ENCODE results near the gene NTNG2.
"Not testable (repeated sequence)": the region's sequence is repeated elsewhere in the genome, so short reads cannot be mapped to it uniquely, and the experiment has no call there.

NTNG2 gene, protein sequence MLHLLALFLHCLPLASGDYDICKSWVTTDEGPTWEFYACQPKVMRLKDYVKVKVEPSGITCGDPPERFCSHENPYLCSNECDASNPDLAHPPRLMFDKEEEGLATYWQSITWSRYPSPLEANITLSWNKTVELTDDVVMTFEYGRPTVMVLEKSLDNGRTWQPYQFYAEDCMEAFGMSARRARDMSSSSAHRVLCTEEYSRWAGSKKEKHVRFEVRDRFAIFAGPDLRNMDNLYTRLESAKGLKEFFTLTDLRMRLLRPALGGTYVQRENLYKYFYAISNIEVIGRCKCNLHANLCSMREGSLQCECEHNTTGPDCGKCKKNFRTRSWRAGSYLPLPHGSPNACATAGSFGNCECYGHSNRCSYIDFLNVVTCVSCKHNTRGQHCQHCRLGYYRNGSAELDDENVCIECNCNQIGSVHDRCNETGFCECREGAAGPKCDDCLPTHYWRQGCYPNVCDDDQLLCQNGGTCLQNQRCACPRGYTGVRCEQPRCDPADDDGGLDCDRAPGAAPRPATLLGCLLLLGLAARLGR

DNA sequence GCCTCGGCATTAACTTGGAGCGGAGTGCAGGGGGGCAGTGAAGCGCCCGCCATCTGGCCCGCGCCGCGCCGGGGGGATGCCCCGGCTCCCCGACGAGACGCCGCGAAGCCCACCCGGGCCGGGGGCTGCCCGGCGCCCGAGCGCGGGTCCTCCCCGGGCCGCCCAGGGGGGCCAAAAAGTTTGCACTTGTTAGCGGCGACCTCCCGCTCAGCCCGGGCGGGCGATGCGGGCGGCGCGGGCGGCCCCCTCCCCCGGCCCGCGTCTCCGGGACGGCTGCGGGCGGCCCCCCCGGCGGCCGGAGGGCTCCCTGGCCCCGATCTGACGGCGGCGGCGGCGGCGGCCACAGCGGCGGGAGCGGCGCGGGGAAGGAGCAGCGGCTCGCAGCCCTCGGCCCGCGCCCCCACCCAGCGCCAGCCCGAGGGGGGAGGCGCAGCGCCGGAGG is at the start of gene NTNG2:
Gene NTNG2 (plus strand): TSS at position 316 of the 442 bp plus-strand sequence. CDS start 4,774 bp downstream, outside the sequence.
- in situ Hi-C loops (cut with HindIII; ENCODE audit: low sequenced_read_pairs), result no loop called here

DNA sequence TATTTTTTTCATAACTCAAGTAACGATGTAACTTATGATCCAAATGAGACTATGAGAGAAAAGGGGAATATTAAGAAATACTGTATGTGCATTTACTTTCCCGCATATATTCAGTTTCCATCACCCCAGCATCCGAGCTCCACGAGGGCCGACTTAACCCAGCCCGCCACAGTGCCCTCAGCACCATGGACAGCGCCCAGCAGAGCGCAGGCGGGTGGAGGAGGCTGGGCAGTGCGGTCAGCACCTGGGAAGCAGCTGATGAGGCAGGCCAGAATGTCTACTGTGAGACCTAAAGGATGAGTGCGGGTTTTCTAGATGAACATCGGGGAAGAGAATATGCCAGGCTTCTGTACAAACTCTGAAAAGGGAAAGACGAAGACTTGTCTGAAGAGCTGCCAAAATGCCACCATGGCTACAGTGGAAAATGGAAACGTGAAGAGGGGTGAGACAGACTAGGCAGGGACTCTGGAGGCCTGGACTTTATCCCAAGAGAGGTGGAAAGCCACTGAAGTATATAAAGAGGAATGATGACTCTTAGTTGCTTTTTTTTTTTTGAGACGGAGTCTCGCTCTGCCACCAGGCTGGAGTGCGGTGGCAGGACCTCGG is 47.7 kb upstream of the NTNG2 start:
- in situ Hi-C loops (cut with HindIII; ENCODE audit: low sequenced_read_pairs), result no loop called here

DNA sequence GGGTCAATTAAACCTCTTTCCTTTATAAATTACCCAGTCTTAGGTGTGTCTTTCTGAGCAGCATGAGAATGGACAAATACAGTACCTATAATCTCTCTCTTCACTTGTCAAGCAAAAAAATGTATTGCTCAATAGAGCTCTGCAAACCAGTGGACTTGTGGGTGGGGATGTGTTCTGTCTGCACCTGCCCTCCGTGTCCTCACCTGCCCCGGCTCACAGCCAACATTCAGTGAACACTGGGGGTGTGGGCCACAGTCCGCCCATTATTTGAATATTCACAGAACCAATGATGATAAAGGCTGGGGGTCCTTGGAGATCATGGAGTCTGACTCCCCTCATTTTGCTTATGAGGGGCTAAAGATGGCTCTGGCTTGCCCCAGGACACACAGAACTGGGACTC is 45.3 kb upstream of the NTNG2 start:
- in situ Hi-C loops (cut with HindIII; ENCODE audit: low sequenced_read_pairs), result no loop called here

DNA sequence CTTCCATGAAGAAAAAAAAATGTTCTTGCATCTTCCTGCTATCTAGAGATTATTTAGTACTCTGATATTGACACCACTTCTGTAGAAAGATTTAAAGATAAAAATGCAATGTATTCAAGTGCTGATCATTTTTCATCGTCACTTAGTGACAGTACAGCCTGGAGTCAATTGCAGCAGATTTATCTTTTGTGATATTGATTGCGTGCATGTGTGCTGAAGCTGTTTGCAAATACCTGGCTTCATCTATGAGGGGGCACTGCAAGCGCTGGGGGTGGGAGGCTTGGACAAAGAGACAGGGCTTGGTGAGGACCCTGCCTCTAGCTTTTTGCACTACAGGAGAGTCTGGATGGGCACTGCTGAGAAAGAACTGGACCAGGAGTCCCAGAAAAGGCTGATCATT is 44.2 kb upstream of the NTNG2 start:
- in situ Hi-C loops (cut with HindIII; ENCODE audit: low sequenced_read_pairs), result no loop called here

DNA sequence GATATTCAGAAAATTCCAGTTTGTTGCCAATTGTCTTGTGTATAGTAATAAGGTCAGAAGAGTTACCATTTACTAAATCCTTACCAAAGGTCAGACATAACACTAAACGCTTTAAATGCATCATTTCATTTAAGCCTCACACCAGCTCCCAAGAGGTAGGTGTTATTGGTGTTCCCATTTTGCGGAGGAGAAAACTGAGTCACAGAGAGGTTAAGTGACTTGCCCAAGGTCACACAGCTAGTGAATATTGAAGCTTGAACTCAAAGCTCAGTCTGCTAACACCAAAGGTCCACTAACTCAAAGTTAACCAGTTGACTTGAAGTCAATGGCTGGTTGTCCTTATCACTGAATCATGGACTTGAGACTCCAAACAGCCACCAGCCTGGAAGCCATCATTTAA is 40.8 kb upstream of the NTNG2 start:
- in situ Hi-C loops (cut with HindIII; ENCODE audit: low sequenced_read_pairs), result no loop called here

DNA sequence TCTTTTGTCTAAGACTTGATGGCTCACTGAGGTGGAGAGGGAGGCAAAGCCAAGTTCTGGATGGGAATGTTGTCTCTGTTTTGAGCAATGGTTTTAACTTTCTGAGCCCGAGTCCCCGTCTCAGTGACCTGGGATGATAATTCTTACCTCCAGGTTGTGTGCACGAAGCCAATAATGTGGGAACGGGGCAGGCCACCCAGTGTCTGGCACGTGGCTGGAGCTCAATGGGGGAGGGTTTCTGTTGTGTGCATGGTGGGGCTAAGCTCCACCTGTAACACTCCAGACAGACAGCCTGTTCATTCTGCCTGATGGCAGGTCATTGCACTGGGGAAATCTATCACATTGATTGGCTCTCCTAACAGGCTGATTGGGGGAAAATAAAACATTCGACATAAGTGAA is 37.1 kb upstream of the NTNG2 start:
- in situ Hi-C loops (cut with HindIII; ENCODE audit: low sequenced_read_pairs), result no loop called here

DNA sequence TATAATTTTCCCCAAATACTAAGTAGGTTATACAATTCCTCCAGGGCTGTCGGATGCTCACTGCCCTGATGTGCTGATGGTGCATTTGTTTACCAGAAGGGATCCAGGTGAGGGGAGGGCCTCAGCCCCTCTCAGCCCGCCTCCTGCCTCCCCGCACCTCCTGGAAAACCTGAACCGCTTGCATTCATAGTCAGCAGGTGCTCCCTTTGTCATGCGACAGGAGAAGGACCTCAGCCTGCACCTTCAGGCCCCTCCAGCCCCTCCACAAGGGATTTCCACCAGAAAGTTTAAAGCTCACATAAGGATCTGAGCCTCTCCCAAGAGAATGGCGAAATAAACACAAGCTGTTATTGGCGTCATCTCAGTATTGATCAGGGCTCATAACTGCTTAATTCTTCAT is 36.5 kb upstream of the NTNG2 start:
- in situ Hi-C loops (cut with HindIII; ENCODE audit: low sequenced_read_pairs), result no loop called here

DNA sequence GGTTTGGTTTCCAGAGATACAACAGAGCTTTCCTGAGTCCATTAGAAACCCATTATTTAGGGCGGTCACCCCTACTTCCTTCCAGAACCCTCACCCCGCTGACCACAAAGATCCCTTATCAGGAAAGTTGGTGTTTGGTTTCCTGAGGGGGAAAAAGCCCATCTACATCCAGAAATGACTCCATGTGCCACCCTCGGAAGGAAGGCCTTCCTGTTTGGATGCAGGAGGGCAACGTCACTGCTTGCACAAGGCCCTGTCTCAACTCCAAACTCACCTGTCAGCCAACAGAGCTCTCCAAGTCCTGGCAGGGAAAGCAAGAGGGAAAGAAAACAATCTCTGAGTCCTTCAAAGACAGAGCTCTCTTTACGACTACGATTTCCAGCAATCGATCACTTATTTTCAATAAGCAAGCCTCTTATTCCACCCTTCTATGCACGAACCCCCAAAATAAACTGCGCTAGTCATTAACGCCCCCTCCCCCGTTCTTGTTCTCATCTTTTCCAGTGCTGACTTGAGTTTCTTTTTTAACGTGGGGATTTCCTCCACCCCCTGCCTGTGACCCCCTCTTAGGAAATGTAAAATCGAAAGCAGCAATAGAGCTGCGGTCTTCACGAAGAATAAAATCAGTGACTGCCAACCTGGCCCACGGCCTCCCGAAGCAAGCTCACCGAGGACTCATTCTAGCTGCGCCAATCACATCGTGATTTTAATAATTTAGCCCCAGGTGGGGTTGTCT is 35.7 kb upstream of the NTNG2 start:
- in situ Hi-C loops (cut with HindIII; ENCODE audit: low sequenced_read_pairs), result no loop called here

DNA sequence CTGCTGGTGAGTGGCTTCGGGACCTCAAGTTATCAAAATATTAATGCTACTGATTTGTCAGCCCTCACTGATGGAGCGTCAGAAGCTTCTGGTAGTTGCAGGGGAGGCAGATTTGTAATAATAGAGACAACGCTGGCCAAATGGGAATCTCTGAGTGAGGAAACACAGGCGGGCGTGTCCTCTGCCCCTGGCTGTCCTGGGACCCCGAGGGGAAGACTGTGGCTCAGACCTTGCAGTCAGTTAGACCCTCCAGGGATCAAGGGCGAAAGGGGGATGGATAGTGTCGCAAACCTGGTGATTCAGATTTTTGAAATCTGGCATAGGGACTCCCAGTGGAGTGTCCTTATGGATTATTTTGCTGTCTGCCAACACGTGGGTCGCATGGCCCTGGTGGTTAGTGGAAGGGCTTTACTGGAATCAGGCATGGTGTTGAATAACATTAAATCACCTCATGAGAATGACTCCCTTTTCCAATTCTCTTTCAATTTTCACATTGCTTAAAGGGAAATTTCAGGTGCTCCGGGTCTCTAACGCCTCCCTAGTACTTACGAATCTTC is 35.1 kb upstream of the NTNG2 start:
- in situ Hi-C loops (cut with HindIII; ENCODE audit: low sequenced_read_pairs), result no loop called here

DNA sequence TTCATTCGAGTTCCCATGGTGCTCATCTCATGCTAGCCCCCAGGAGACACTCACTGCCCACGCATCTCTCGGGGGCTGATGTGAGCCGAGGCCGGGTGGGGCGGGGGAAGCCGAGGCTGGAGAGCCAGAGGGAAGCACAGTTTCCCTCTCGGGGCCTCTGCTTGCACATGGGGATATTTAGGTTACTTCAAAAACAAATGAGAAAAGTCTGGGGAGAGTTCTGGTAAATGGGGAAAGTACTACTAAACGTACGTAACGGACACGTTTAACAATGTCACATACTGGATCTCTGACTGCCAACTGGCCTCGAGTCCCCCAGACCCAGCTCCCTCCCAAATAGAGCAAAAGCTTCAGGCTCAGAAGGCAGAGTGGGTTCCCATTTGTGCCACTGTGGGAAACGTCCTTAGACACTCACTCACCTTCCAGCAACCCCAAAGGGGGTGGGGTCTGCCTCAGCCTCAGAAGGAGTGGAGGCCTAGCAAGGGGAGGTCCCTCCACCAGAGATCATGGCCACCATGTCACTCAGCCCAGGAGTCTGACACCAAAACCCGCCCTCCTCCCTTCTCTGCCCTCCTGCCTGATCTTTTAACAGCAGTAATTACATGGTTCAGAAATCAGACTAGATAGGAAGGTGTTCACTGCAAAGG is 33.8 kb upstream of the NTNG2 start:
- in situ Hi-C loops (cut with HindIII; ENCODE audit: low sequenced_read_pairs), result no loop called here

DNA sequence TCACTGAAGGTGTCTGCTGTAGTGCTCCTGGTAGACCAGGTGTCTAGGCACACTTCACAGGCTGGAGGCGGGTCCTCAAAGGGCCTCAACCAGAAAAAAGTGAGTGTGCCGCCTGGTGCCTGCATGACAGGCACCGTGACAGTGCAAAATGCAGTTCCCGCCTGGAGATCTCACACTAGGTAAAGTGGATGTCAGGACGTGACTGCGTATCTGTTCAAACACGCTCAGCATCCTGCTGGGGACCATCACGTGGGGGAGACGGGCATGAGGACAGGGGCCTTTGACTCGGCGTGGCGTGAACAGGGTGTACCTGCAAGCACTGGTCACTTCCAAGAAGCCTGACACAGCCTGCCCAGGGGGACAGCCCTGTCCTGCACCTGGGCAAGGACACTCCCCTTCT is 32.3 kb upstream of the NTNG2 start:
- in situ Hi-C loops (cut with HindIII; ENCODE audit: low sequenced_read_pairs), result no loop called here

DNA sequence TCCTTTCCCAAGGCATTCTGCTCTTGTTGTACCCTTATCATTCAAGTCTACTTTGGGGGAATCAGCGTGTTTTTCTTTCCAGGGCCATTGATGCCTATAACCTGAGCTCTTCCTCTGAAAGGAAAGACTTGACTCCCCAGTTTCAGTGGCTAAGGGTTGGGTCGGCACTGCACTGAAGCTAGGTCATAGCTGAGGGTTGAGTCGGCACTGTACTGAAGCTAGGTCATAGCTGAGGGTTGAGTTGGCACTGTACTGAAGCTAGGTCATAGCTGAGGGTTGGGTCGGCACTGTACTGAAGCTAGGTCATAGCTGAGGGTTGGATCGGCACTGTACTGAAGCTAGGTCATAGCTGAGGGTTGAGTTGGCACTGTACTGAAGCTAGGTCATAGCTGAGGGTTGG is 27.8 kb upstream of the NTNG2 start:
- in situ Hi-C loops (cut with HindIII; ENCODE audit: low sequenced_read_pairs), result not testable (repeated sequence)

DNA sequence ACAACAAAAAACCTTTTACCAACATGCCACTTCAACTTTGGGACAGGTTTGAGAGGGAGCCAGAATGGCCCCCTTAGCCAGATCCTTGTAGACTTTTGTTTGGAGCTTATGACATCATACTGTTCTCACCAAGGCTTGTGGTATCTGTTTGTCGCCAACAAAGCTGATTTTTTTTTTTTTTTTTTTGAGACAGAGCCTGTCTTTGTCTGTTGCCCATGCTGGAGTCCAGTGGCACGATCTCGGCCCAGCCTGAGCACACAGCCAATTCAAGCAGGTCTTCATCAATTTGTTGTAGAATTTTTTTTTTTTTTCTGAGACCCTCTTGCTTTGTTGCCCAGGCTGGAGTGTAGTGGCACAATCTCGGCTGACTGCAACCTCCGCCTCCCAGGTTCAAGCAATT is 26.4 kb upstream of the NTNG2 start:
- in situ Hi-C loops (cut with HindIII; ENCODE audit: low sequenced_read_pairs), result no loop called here

DNA sequence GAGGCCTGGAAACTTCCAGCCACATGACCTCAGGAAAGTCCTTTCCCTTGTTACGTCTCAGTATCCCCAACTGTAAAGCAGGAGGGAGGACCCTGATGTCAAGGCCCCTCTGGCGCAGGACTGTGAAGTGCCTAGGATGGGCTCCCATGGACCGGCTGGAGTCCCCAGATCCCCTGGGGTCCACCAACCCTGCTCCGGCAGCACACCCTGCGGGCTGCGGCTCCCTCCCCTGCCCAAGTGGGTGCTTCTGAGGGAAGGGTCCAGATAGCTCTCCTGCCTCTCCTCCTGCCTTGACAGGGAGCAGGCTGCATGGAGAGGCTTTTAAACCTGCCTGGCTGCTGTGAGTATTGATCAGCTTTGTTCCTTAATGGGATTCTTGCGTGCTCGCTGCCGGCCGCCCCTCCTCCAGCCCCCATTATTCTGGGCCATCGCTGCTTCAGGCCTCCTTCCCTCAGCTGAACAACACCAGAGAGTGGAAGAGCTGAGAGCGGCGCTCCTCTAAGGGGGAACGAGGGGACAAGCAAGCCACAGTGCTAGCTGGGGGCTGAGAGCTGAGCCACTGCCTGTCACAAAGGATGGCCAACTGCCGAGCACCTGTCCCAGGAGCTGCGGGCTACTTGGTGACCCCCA is 25.6 kb upstream of the NTNG2 start:
- in situ Hi-C loops (cut with HindIII; ENCODE audit: low sequenced_read_pairs), result no loop called here

DNA sequence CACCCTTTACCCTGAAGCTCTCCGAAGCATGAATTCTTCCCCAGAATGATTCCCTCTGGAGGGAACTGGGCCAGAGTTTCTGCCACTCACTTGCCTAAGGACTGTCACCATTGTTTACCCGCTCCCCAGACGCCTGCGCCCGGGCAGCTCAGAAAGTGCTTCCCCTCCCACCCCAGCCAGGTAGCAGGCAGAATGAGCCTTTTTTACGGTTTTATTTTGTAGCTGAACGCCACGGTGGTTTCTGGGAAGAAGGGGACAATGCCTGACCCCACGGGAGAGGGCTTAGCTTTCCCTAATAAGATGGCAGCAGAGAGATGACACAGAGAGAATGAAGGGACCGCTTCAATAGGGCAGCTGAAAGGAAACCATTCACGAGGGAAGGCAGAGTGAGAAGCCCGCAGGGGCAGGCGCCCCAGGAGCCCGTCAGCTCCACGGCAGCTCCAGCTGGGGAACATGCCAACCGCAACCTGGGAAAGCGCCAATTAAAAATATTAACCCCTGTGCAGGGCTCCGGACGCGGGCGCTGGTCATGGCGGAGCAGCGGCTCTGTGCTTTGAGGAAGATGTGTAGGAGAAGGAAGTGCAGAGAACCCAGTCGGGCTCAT is 20.4 kb upstream of the NTNG2 start:
- in situ Hi-C loops (cut with HindIII; ENCODE audit: low sequenced_read_pairs), result no loop called here

DNA sequence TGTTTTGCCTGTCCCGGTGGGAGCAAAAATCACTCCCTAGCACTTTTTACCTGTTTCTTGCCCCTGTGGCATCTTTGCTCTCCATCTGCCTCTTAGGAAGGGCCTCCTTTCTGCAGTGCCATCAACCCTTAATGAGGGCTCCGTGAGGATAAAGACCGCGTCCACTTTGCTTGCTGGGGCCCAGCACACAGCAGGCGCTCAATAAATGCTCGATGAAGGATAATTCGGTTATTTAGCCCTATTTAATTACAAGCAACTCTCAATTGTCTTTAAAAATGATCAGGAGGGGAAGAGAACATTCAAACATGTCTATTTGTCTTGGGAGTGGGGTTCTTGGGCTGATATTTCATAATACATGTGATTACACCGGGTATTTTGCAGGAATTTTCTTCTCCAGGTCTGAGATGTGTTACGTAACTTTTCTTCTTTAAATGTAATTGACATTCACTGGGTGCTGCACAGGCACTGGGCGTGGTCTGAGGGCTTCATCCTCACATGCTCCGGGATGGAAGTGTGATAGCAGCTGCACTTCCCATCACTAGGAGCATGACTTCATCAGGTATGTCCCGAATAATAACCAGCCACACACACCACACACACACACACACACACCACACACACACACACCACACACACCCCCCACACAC is 19.8 kb upstream of the NTNG2 start:
- in situ Hi-C loops (cut with HindIII; ENCODE audit: low sequenced_read_pairs), result no loop called here

DNA sequence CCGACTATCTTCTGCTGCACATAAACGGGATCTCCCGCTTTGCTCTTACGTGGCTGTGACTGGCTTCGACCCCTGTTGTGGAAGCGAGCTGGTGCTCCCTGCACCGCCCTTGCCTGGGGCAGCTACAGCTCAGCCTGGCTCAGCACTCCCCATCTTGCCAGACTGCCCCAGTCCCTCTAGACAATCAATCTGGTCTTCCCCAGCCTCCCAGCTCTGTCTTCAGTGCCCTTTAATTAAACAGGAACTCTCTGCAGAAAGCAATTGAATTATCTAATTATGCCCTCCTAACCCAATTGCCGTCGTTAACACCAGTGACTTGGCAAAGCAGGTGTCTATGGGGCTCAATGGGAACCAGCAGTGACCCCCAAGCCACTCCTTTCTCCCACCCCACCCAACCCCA is 18.9 kb upstream of the NTNG2 start:
- in situ Hi-C loops (cut with HindIII; ENCODE audit: low sequenced_read_pairs), result no loop called here

DNA sequence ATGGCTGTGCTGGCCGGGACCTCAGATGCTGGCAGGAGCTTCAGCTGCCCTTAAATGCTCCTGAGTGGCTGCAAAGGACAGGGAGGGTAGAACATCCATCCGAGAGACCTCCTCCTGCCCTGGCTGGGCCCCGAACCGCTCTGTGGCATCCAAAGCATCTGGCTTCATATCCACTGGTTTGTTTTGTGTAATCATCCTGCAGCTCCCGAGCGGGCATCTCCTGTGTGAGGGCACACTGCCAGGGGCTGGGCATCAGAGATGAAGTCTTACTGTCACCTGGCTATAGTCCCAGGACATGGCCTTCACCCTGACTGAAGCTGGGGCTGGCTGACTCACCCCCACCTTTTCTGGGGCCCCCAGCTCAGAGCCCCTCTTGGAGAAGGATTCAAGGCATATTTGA is 18.5 kb upstream of the NTNG2 start:
- in situ Hi-C loops (cut with HindIII; ENCODE audit: low sequenced_read_pairs), result no loop called here

DNA sequence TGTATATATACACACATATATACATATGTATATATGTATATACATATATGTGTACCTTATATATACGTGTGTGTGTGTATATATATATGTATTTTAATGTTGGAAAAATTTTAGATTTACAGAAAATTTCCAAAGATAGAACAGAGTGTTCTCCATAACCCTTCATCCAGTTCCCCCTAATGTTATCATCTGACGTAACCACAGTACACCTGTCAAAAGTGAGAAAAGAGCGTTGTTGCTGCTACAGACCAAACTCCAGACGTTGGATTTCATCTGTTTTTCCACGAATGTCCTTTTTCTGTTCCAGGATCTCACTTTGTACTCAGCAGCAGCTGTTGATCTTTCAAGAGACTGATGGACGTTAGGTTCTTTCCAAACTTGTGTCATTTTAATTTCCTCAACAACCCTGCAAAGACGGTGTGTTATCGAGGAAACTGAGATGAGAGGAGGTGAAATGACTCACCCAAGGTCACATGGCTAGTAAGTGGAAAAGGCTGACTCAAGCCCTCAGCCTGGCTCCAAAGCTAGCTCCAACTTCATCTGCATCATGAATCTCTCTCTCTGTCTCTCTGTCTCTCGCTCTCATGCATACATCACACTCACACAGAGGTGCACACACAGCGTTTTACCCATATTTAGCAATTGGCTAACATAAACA is 17.0 kb upstream of the NTNG2 start:
- in situ Hi-C loops (cut with HindIII; ENCODE audit: low sequenced_read_pairs), result no loop called here

Measured in endothelial cell of hepatic sinusoid (primary cell).